HEK293 (cell line): ENCODE measurements around the gene TBC1D14.

ENCODE experiments used
- GLIS1 ChIP-seq: fragments of 450-650 bp; formaldehyde crosslinking; IDR thresholded peaks from 2 replicates; pipeline ENCODE4 v1.5.1; 2016; ENCODE audit warnings: missing biosample characterization, missing genetic modification characterization
- HOXD13 ChIP-seq: sonication (generic); formaldehyde crosslinking; IDR thresholded peaks from 2 replicates; pipeline ENCODE4 v1.8.0; 2022; ENCODE audit warnings: missing genetic modification reagents, borderline replicate concordance
- KLF10 ChIP-seq: fragments of 450-650 bp; IDR thresholded peaks from 2 replicates; pipeline ENCODE4 v1.5.1; 2018; ENCODE audit warnings: missing biosample characterization, mild to moderate bottlenecking, missing genetic modification characterization
- OSR2 ChIP-seq: fragments of 450-650 bp; formaldehyde crosslinking; IDR thresholded peaks from 2 replicates; pipeline ENCODE4 v1.5.1; 2016; ENCODE audit warnings: missing biosample characterization, missing genetic modification characterization
- REPIN1 ChIP-seq: fragments of 450-650 bp; formaldehyde crosslinking; IDR thresholded peaks from 2 replicates; pipeline ENCODE4 v1.5.1; 2017; ENCODE audit warnings: missing biosample characterization, missing genetic modification characterization, low read depth
- SP7 ChIP-seq: fragments of 450-650 bp; formaldehyde crosslinking; IDR thresholded peaks from 2 replicates; pipeline ENCODE4 v1.5.1; 2016; ENCODE audit warnings: missing biosample characterization, missing genetic modification characterization
- YY2 ChIP-seq: fragments of 450-650 bp; formaldehyde crosslinking; IDR thresholded peaks from 2 replicates; pipeline ENCODE4 v1.5.1; 2016; ENCODE audit warnings: missing biosample characterization, missing genetic modification characterization
- ZBTB20 ChIP-seq: fragments of 450-650 bp; formaldehyde crosslinking; IDR thresholded peaks from 2 replicates; pipeline ENCODE4 v1.5.1; 2016; ENCODE audit warnings: missing biosample characterization, missing genetic modification characterization
- ZBTB8A ChIP-seq: fragments of 450-650 bp; formaldehyde crosslinking; IDR thresholded peaks from 2 replicates; pipeline ENCODE4 v1.5.1; 2016; ENCODE audit warnings: missing biosample characterization, missing genetic modification characterization
- ZFHX2 ChIP-seq: fragments of 450-650 bp; formaldehyde crosslinking; conservative IDR thresholded peaks from 2 replicates; pipeline ENCODE4 v1.5.1; 2016; ENCODE audit warnings: missing biosample characterization, missing genetic modification characterization
- ZFP69B ChIP-seq: fragments of 450-650 bp; formaldehyde crosslinking; IDR thresholded peaks from 2 replicates; pipeline ENCODE4 v1.5.1; 2016; ENCODE audit warnings: missing biosample characterization, missing genetic modification characterization
- ZNF10 ChIP-seq: fragments of 450-650 bp; formaldehyde crosslinking; IDR thresholded peaks from 2 replicates; pipeline ENCODE4 v1.5.1; 2017; ENCODE audit warnings: missing biosample characterization, missing genetic modification characterization
- ZNF169 ChIP-seq: fragments of 450-650 bp; formaldehyde crosslinking; IDR thresholded peaks from 2 replicates; pipeline ENCODE4 v1.5.1; 2016; ENCODE audit warnings: missing biosample characterization, missing genetic modification characterization
- ZNF19 ChIP-seq: fragments of 450-650 bp; formaldehyde crosslinking; IDR thresholded peaks from 2 replicates; pipeline ENCODE4; 2016; ENCODE audit warnings: missing biosample characterization, missing genetic modification characterization, low read depth
- ZNF202 ChIP-seq: fragments of 450-650 bp; formaldehyde crosslinking; IDR thresholded peaks from 2 replicates; pipeline ENCODE4 v1.5.1; 2016; ENCODE audit warnings: missing biosample characterization, missing genetic modification characterization, borderline replicate concordance
- ZNF211 ChIP-seq: fragments of 450-650 bp; formaldehyde crosslinking; IDR thresholded peaks from 2 replicates; pipeline ENCODE4 v1.5.1; 2016; ENCODE audit warnings: low read depth, missing biosample characterization, missing genetic modification characterization
- ZNF221 ChIP-seq: fragments of 450-650 bp; formaldehyde crosslinking; IDR thresholded peaks from 2 replicates; pipeline ENCODE4 v1.5.1; 2017; ENCODE audit warnings: missing biosample characterization, missing genetic modification characterization, borderline replicate concordance
- ZNF274 ChIP-seq, 2 experiments: fragments of 200-500 bp in 1 of 2; fragments of 450-650 bp in 1 of 2; sonication (Bioruptor generic) in 1 of 2; formaldehyde crosslinking in 1 of 2; IDR thresholded peaks; 2 replicates each; pipeline versions ENCODE4 v1.5.1 to v1.6.1; 2014 to 2016; ENCODE audit warnings: borderline replicate concordance in 1 of 2, inconsistent platforms in 1 of 2, low read length in 1 of 2, missing biosample characterization in 1 of 2, missing genetic modification characterization in 1 of 2
- ZNF280C ChIP-seq: fragments of 450-650 bp; formaldehyde crosslinking; IDR thresholded peaks from 2 replicates; pipeline ENCODE4 v1.5.1; 2016; ENCODE audit warnings: missing biosample characterization, missing genetic modification characterization
- ZNF341 ChIP-seq: fragments of 450-650 bp; formaldehyde crosslinking; IDR thresholded peaks from 2 replicates; pipeline ENCODE4; 2016; ENCODE audit warnings: low read depth, missing biosample characterization, missing genetic modification characterization
- ZNF48 ChIP-seq: fragments of 450-650 bp; formaldehyde crosslinking; IDR thresholded peaks from 2 replicates; pipeline ENCODE4 v1.5.1; 2016; ENCODE audit warnings: missing biosample characterization, missing genetic modification characterization
- ZNF514 ChIP-seq: fragments of 450-650 bp; formaldehyde crosslinking; IDR thresholded peaks from 2 replicates; pipeline ENCODE4 v1.5.1; 2016; ENCODE audit warnings: missing biosample characterization, missing genetic modification characterization
- ZNF529 ChIP-seq: fragments of 450-650 bp; formaldehyde crosslinking; IDR thresholded peaks from 2 replicates; pipeline ENCODE4 v1.5.1; 2017; ENCODE audit warnings: missing genetic modification characterization, missing biosample characterization; ENCODE audit not compliant: insufficient replicate concordance
- ZNF596 ChIP-seq: fragments of 450-650 bp; IDR thresholded peaks from 2 replicates; pipeline ENCODE4 v1.5.0; 2018; ENCODE audit warnings: missing biosample characterization, mild to moderate bottlenecking, missing genetic modification characterization, moderate library complexity
- ZNF600 ChIP-seq: fragments of 450-650 bp; formaldehyde crosslinking; IDR thresholded peaks from 2 replicates; pipeline ENCODE4 v1.5.1; 2016; ENCODE audit warnings: missing biosample characterization, missing genetic modification characterization
- ZNF623 ChIP-seq: fragments of 450-650 bp; formaldehyde crosslinking; IDR thresholded peaks from 2 replicates; pipeline ENCODE4 v1.5.1; 2016; ENCODE audit warnings: missing biosample characterization, missing genetic modification characterization
- ZNF654 ChIP-seq: fragments of 450-650 bp; formaldehyde crosslinking; IDR thresholded peaks from 2 replicates; pipeline ENCODE4 v1.5.1; 2016; ENCODE audit warnings: low read depth, missing biosample characterization, missing genetic modification characterization
- ZNF768 ChIP-seq: fragments of 450-650 bp; formaldehyde crosslinking; IDR thresholded peaks from 2 replicates; pipeline ENCODE4 v1.5.1; 2018; ENCODE audit warnings: missing biosample characterization, mild to moderate bottlenecking, missing genetic modification characterization
- ZNF776 ChIP-seq: fragments of 450-650 bp; formaldehyde crosslinking; IDR thresholded peaks from 2 replicates; pipeline ENCODE4 v1.5.0; 2017; ENCODE audit warnings: missing biosample characterization, missing genetic modification characterization, borderline replicate concordance
- TF ChIP-seq, protein P1 (sequence below): fragments of 450-650 bp; formaldehyde crosslinking; IDR thresholded peaks from 2 replicates; pipeline ENCODE4 v1.5.1; 2017; ENCODE audit warnings: missing biosample characterization, missing genetic modification characterization
- TF ChIP-seq, protein P2 (sequence below): fragments of 450-650 bp; formaldehyde crosslinking; IDR thresholded peaks from 2 replicates; pipeline ENCODE4 v1.5.1; 2016; ENCODE audit warnings: missing biosample characterization, missing genetic modification characterization
- TF ChIP-seq, protein P3 (sequence below): fragments of 450-650 bp; formaldehyde crosslinking; IDR thresholded peaks from 2 replicates; pipeline ENCODE4 v1.5.1; 2017; ENCODE audit warnings: missing biosample characterization, mild to moderate bottlenecking, missing genetic modification characterization, moderate library complexity
- TF ChIP-seq, protein P4 (sequence below): fragments of 450-650 bp; formaldehyde crosslinking; IDR thresholded peaks from 2 replicates; pipeline ENCODE4 v1.5.1; 2016; ENCODE audit warnings: missing biosample characterization, missing genetic modification characterization

TBC1D14 gene

GRCh38 chr4:6926681-6927478, 17.3 kb downstream of the TBC1D14 start (continued):
- TF ChIP-seq, protein P1, sequence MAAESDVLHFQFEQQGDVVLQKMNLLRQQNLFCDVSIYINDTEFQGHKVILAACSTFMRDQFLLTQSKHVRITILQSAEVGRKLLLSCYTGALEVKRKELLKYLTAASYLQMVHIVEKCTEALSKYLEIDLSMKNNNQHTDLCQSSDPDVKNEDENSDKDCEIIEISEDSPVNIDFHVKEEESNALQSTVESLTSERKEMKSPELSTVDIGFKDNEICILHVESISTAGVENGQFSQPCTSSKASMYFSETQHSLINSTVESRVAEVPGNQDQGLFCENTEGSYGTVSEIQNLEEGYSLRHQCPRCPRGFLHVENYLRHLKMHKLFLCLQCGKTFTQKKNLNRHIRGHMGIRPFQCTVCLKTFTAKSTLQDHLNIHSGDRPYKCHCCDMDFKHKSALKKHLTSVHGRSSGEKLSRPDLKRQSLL, result no peak
- TF ChIP-seq ZNF221 (tag by site-specific recombination) (no peak), ZNF768 (tag by site-specific recombination) (no peak), ZNF211 (no peak), ZBTB20 (tag by site-specific recombination) (no peak), ZNF10 (tag by site-specific recombination) (no peak), ZNF169 (no peak), ZNF596 (tag by site-specific recombination) (peak; percentile 61; the same call in 1 of the 2 replicates), ZNF776 (no peak), YY2 (no peak), HOXD13 (CRISPR knock-in tag) (no peak), ZNF48 (tag by site-specific recombination) (no peak), ZNF19 (tag by site-specific recombination) (no peak), ZFP69B (no peak), ZNF202 (tag by site-specific recombination) (no peak), SP7 (tag by site-specific recombination) (peak; percentile 82), ZNF341 (tag by site-specific recombination) (peak; percentile 57), ZBTB8A (tag by site-specific recombination) (no peak), ZNF274 (IDR thresholded peaks at IDR 0.05; ENCODE audit: low read length) (no peak), ZNF274 (tag by site-specific recombination; IDR thresholded peaks at IDR 0.05; ENCODE audit: borderline replicate concordance) (no peak), GLIS1 (no peak), ZNF514 (no peak), REPIN1 (tag by site-specific recombination) (no peak), ZNF654 (tag by site-specific recombination) (no peak), KLF10 (tag by site-specific recombination) (peak; percentile 52; the same call in 1 of the 2 replicates), ZNF280C (tag by site-specific recombination) (no peak), ZNF623 (tag by site-specific recombination) (no peak), ZFHX2 (peak; percentile 94), ZNF529 (tag by site-specific recombination) (no peak), OSR2 (tag by site-specific recombination) (0 out of 2 replicates have a peak, but pooled peaks have one; percentile 11), ZNF600 (peak; percentile 72)
- TF ChIP-seq, protein P2, sequence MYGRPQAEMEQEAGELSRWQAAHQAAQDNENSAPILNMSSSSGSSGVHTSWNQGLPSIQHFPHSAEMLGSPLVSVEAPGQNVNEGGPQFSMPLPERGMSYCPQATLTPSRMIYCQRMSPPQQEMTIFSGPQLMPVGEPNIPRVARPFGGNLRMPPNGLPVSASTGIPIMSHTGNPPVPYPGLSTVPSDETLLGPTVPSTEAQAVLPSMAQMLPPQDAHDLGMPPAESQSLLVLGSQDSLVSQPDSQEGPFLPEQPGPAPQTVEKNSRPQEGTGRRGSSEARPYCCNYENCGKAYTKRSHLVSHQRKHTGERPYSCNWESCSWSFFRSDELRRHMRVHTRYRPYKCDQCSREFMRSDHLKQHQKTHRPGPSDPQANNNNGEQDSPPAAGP (tag by site-specific recombination), result peak; percentile 59; the same call in 1 of the 2 replicates
- TF ChIP-seq, protein P3, sequence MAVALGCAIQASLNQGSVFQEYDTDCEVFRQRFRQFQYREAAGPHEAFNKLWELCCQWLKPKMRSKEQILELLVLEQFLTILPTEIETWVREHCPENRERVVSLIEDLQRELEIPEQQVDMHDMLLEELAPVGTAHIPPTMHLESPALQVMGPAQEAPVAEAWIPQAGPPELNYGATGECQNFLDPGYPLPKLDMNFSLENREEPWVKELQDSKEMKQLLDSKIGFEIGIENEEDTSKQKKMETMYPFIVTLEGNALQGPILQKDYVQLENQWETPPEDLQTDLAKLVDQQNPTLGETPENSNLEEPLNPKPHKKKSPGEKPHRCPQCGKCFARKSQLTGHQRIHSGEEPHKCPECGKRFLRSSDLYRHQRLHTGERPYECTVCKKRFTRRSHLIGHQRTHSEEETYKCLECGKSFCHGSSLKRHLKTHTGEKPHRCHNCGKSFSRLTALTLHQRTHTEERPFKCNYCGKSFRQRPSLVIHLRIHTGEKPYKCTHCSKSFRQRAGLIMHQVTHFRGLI (tag by site-specific recombination), result no peak
- TF ChIP-seq, protein P4, sequence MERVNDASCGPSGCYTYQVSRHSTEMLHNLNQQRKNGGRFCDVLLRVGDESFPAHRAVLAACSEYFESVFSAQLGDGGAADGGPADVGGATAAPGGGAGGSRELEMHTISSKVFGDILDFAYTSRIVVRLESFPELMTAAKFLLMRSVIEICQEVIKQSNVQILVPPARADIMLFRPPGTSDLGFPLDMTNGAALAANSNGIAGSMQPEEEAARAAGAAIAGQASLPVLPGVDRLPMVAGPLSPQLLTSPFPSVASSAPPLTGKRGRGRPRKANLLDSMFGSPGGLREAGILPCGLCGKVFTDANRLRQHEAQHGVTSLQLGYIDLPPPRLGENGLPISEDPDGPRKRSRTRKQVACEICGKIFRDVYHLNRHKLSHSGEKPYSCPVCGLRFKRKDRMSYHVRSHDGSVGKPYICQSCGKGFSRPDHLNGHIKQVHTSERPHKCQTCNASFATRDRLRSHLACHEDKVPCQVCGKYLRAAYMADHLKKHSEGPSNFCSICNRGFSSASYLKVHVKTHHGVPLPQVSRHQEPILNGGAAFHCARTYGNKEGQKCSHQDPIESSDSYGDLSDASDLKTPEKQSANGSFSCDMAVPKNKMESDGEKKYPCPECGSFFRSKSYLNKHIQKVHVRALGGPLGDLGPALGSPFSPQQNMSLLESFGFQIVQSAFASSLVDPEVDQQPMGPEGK, result peak; percentile 37; the same call in 1 of the 2 replicates
- TF ChIP-seq, all 188 proteins: peak for 18
